MM.1S (cell line): ENCODE measurements around the gene ASIC2.

Source experiments
- CTCF ChIP-seq: fragments of 300-600 bp; sonication (generic); IDR thresholded peaks from 2 replicates; pipeline ENCODE4 v1.5.1; 2016; ENCODE audit warnings: antibody characterized with exemption, low read length, mixed read lengths
- EZH2 ChIP-seq: fragments of 300-600 bp; sonication (generic); optimal IDR thresholded peaks from 2 replicates; pipeline ENCODE3; 2017; ENCODE audit warnings: low read depth, mild to moderate bottlenecking, antibody characterized with exemption, low read length, mixed read lengths
- EZH2phosphoT487 ChIP-seq: fragments of 300-600 bp; sonication (generic); IDR thresholded peaks from 2 replicates; pipeline ENCODE4 v1.6.1; 2018; ENCODE audit warnings: antibody characterized with exemption, low read length

GRCh38 chr17:33299115-33299514 lies 6.0 kb upstream of the ASIC2 start:
- TF ChIP-seq CTCF (no peak), EZH2phosphoT487 (no peak), EZH2 (no peak)
